K562 (cell line): Measurements from ENCODE around the gene RNASEH1. TPM values are rescaled to one million over a fixed set of nuclear protein-coding genes. Genes with fewer than 3 reads are reported as not detected.

Experiments used
- CEBPB ChIP-seq: fragments of 450-650 bp; IDR thresholded peaks from 2 replicates; pipeline ENCODE4 v1.6.1; 2016; ENCODE audit warnings: missing genetic modification characterization, missing compliant biosample characterization
- CTBP1 ChIP-seq: fragments of 450-650 bp; IDR thresholded peaks from 2 replicates; pipeline ENCODE4 v1.6.1; 2016; ENCODE audit warnings: borderline replicate concordance
- DEAF1 ChIP-seq: fragments of 450-650 bp; formaldehyde crosslinking; IDR thresholded peaks from 2 replicates; pipeline ENCODE4 v1.4.0; 2020; ENCODE audit warnings: mild to moderate bottlenecking, moderate library complexity
- FOXM1 ChIP-seq, 2 experiments: fragments of 450-650 bp in 1 of 2; sonication (generic) in 1 of 2; formaldehyde crosslinking in 1 of 2; IDR thresholded peaks; 2 replicates each; pipeline versions ENCODE4 v1.6.1 to v1.9.0; 2017 to 2022; ENCODE audit warnings: low read depth in 2 of 2, mild to moderate bottlenecking in 2 of 2, missing genetic modification reagents in 1 of 2, moderate library complexity in 1 of 2
- HMG20B ChIP-seq: fragments of 250-450 bp; sonication (Bioruptor Pico); IDR thresholded peaks from 2 replicates; pipeline ENCODE4 v1.5.0; 2021; ENCODE audit warnings: mild to moderate bottlenecking
- HMGN3 ChIP-seq: IDR thresholded peaks from 2 replicates; pipeline ENCODE4 v1.6.1; 2011; ENCODE audit warnings: borderline replicate concordance, low read depth, mild to moderate bottlenecking, mixed read lengths, low read length; ENCODE audit not compliant: insufficient read length; ENCODE audit errors: extremely low read depth
- ILF3 ChIP-seq: fragments of 450-650 bp; IDR thresholded peaks from 2 replicates; pipeline ENCODE4 v1.6.1; 2018; ENCODE audit warnings: antibody characterized with exemption, mild to moderate bottlenecking, moderate library complexity, borderline replicate concordance
- MAFG ChIP-seq: fragments of 450-650 bp; conservative IDR thresholded peaks from 2 replicates; pipeline ENCODE4 v1.6.1; 2016; ENCODE audit warnings: missing genetic modification characterization, missing compliant biosample characterization
- MAFK ChIP-seq: IDR thresholded peaks from 2 replicates; pipeline ENCODE4 v1.6.1; 2011; ENCODE audit warnings: low read length, improper control_type of control experiment
- PHB2 ChIP-seq: fragments of 450-650 bp; IDR thresholded peaks from 2 replicates; pipeline ENCODE4 v1.6.1; 2017; ENCODE audit warnings: low read depth
- PHF8 ChIP-seq: fragments of 200-600 bp; sonication (generic); IDR thresholded peaks from 2 replicates; pipeline ENCODE4 v1.6.1; 2012; ENCODE audit warnings: mixed run types, mild to moderate bottlenecking, inconsistent platforms, low read length, moderate library complexity, borderline replicate concordance
- POU5F1 ChIP-seq: fragments of 150-350 bp; IDR thresholded peaks from 2 replicates; pipeline ENCODE4 v1.6.1; 2014; ENCODE audit warnings: borderline replicate concordance, low read length, low read depth, mild to moderate bottlenecking; ENCODE audit not compliant: partially characterized antibody
- TCF7 ChIP-seq: sonication (generic); IDR thresholded peaks from 2 replicates; pipeline ENCODE4 v1.6.1; 2016; ENCODE audit warnings: antibody characterized with exemption, borderline replicate concordance
- TEAD4 ChIP-seq, 2 experiments: sonication (generic) in 1 of 2; formaldehyde crosslinking in 1 of 2; IDR thresholded peaks; 2 replicates each; pipeline versions ENCODE4 v1.6.1 to v1.8.0; 2012 to 2022; ENCODE audit warnings: borderline replicate concordance in 1 of 2, inconsistent platforms in 1 of 2, low read length in 1 of 2, mild to moderate bottlenecking in 1 of 2, missing genetic modification reagents in 1 of 2
- ZFP91 ChIP-seq: sonication (generic); formaldehyde crosslinking; IDR thresholded peaks from 2 replicates; pipeline ENCODE4 v1.8.0; 2022; ENCODE audit warnings: mild to moderate bottlenecking, missing genetic modification reagents
- ZNF354B ChIP-seq: fragments of 250-450 bp; sonication (Bioruptor Pico); IDR thresholded peaks from 2 replicates; pipeline ENCODE4 v1.4.0; 2020
- ZNF586 ChIP-seq: fragments of 450-650 bp; formaldehyde crosslinking; conservative IDR thresholded peaks from 2 replicates; pipeline ENCODE4 v1.4.0; 2020; ENCODE audit warnings: mild to moderate bottlenecking, moderate library complexity
- ZNF77 ChIP-seq: fragments of 250-450 bp; sonication (Bioruptor Pico); IDR thresholded peaks from 2 replicates; pipeline ENCODE4 v1.5.0; 2020
- ZNF780A ChIP-seq: fragments of 250-450 bp; sonication (Bioruptor Pico); IDR thresholded peaks from 2 replicates; pipeline ENCODE4 v1.5.0; 2021; ENCODE audit warnings: mild to moderate bottlenecking
- polyA plus RNA-seq, 8 experiments: library from polyadenylated mRNA; depleted of rRNA in 4 of 8; stranded (reverse) in 5 of 8; unstranded in 3 of 8; fragments of >200 nt; fragmentation: Nextera tagmentation in 2 of 8; fragmentation: Illumina TruSeq in 1 of 8; extraction: Ambion mirVana in 2 of 8; extraction: Trizol in 1 of 8; gene quantifications; 2 replicates each; pipeline versions ENCODE4 v1.2.1 to v1.2.3, GENCODE V29; 2011 to 2014; ENCODE audit warnings: inconsistent platforms in 1 of 8, missing spikeins in 1 of 8
- total RNA-seq, 7 experiments: library from RNA; depleted of rRNA in 6 of 7; stranded (reverse); fragments of >200 nt in 6 of 7; fragmentation: Illumina TruSeq in 2 of 7; extraction: Trizol in 2 of 7; gene quantifications; 2 replicates each; pipeline versions ENCODE4 v1.2.1 to v1.2.3, GENCODE V29; 2011 to 2021; ENCODE audit warnings: low replicate concordance in 1 of 7
- TF ChIP-seq, protein P1 (sequence below): fragments of 250-450 bp; sonication (Bioruptor Pico); IDR thresholded peaks from 2 replicates; pipeline ENCODE4 v1.5.1; 2021; ENCODE audit warnings: mild to moderate bottlenecking

RNASEH1 gene
- total and polyA plus RNA-seq, 9 of the 15 experiments (the other 6 are each of a cell fraction or from before 2014, with no cell fraction given): 25.7 to 47.5 (median 42.8) TPM

DNA sequence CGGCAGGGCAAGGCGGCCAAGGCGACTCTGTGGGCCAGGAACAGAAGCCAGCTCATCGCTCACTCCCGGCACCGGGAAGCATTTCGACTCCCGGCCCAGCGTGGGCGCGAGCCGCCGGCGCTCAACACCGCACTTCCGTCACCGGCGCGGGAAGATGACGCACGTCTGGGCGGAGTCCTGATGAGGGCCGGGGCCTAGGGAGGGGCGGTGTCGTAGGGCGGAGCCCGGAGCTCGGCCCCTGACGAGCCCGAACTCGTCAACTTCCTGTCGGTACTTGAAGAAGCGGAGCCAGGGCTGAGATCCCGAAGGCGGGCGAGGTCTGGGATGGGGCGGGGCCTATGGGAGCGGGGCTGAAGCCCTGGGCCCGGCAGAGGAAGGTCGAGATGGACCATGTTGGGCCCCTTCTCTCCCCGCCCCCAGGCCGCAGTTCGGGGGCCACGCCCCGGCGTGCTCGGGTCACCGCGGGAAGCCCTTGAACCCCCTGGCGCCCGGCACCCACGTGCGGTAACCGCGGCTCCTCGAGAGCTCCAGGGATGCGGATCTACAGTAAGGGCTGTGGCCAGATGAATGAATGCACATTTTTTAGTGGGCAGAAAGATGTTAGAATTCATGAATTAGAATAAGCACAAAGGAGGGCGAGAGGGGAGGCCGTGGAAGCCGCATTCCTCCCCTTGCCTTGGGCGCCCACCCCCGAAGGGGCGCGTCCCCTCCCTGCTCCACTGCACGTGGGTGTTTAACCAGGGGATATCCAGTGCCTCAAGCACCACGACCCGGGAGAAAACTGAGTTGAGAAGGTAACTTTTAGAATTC, at the start of gene RNASEH1 (continued):
- no peak for TF ChIP-seq TCF7
- TF ChIP-seq ZNF586: no peak
- TF ChIP-seq, protein P1, sequence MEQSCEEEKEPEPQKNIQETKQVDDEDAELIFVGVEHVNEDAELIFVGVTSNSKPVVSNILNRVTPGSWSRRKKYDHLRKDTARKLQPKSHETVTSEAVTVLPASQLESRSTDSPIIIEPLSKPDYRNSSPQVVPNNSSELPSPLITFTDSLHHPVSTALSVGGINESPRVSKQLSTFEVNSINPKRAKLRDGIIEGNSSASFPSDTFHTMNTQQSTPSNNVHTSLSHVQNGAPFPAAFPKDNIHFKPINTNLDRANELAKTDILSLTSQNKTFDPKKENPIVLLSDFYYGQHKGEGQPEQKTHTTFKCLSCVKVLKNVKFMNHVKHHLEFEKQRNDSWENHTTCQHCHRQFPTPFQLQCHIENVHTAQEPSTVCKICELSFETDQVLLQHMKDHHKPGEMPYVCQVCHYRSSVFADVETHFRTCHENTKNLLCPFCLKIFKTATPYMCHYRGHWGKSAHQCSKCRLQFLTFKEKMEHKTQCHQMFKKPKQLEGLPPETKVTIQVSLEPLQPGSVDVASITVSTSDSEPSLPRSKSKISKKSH (CRISPR knock-in tag): no peak
- TF ChIP-seq MAFK: no peak
- TF ChIP-seq ZNF77: no peak
- no peak for TF ChIP-seq HMG20B
- no peak for TF ChIP-seq ILF3
- no peak for TF ChIP-seq ZNF780A (CRISPR knock-in tag)
- no peak for TF ChIP-seq POU5F1
- TF ChIP-seq PHB2: no peak
- TF ChIP-seq MAFG (tag): no peak
- peak; percentile 64 for TF ChIP-seq CTBP1
- TF ChIP-seq ZNF354B (CRISPR knock-in tag): no peak
- no peak for TF ChIP-seq ZFP91 (CRISPR knock-in tag)
- peak; percentile 44 for TF ChIP-seq HMGN3
- TF ChIP-seq CEBPB (tag): no peak
- TF ChIP-seq DEAF1: peak; percentile 23; the same call in 1 of the 2 replicates
- TF ChIP-seq PHF8: peak; percentile 98
- TF ChIP-seq TEAD4 (IDR thresholded peaks at IDR 0.05; ENCODE audit: low read length): peak; percentile 44
- TF ChIP-seq TEAD4 (CRISPR knock-in tag; IDR thresholded peaks at IDR 0.05; ENCODE audit: borderline replicate concordance): no peak
- TF ChIP-seq FOXM1 (IDR thresholded peaks at IDR 0.05; ENCODE audit: low read depth): no peak
- TF ChIP-seq FOXM1 (CRISPR knock-in tag; IDR thresholded peaks at IDR 0.05; ENCODE audit: low read depth): no peak
